ENCODE results near the gene DPPA5.
"Not testable (repeated sequence)": the region's sequence is repeated elsewhere in the genome, so short reads cannot be mapped to it uniquely, and the experiment has no call there.

The DPPA5 gene

DNA sequence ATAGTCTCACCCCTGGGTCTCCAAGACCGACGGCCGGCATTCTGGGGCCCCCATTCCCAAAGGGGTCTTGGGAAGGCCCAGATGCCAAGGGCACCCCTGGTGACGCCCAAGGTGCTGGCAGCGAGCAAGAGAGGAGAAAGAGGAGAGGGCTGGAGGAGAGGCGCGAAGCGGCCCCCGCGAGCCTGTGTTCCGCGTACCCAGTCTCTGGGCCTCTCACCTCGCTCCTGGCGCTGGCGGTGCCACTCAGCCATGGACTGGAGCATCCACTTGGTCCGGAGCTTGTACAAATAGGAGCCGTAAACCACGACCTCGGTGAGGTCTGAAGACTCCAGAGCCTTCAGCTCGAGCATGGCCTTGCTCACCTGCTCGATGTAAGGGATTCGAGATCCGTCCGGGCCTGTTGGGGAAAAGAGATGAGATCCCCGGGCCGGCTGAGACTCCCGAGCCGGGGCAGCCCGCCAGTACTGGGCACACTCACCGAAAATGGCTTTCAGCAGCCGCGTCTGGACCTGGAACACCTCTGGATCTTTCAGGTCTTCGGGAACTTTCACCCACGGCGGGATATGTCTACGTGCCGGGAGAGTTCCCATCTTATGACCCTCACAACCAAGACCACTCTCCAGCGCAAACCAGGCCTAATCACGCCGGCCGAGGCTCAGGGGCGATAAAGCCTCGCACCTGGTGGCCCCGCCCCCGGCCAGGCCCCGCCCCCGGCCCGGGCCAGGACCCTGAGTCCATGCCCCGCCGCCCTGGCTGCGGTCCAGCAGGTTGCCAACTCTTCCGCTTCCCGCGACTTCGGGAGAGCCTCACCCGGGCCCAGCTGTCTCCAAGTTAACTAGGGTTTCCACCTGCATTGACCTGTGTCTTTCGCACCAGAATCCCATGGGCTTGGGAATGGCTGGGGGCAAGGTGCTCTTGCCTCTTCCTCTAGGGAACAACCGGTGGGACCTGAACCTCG is at the start of gene DPPA5:
DPPA5 (minus strand) TSS at position 641 of the 958 bp plus-strand sequence; CDS start at position 590, 51 bp downstream.
- DNase-seq (ENCODE audit: low spot score) = no peak
- in situ Hi-C loops (cut with MboI; ENCODE audit: low pct_unique_long_range_greater_than_20kb, low sequenced_read_pairs, unreplicated experiment) = no loop called here
- TF ChIP-seq CTCF (IDR thresholded peaks at IDR 0.05; ENCODE audit: extremely low read depth, insufficient read depth, missing control alignments) = no peak

DNA sequence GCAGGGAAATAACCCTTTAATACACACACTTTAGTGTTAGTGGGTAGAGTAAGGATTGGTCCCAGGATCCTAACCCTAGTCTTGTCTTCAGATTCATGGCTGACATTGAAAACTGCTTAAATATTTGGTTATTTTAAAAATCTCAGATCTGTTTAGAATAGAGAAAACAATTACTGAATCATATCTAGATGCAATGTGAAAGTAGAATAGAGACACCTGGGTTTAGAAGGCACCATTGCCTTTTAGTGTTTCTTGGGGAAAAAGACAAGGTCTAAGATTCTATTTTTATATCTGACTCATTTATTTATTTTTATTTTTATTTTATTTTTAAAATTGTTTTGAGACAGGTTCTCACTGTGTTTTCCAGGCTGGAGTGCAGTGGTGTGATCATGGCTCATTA is 46.6 kb upstream of the DPPA5 start:
- no peak for TF ChIP-seq CTCF (IDR thresholded peaks at IDR 0.05; ENCODE audit: extremely low read depth, insufficient read depth, missing control alignments)
- in situ Hi-C loops (cut with MboI; ENCODE audit: low pct_unique_long_range_greater_than_20kb, low sequenced_read_pairs, unreplicated experiment) = no loop called here
- DNase-seq (ENCODE audit: low spot score) = no peak

- in situ Hi-C loops (cut with MboI; ENCODE audit: low pct_unique_long_range_greater_than_20kb, low sequenced_read_pairs, unreplicated experiment) = no loop called here
- no peak for DNase-seq (ENCODE audit: low spot score)
- no peak for TF ChIP-seq CTCF (IDR thresholded peaks at IDR 0.05; ENCODE audit: extremely low read depth, insufficient read depth, missing control alignments)
These were observed 41.8 kb upstream of the DPPA5 start for GRCh38 chr6:73395875-73396274.

DNA sequence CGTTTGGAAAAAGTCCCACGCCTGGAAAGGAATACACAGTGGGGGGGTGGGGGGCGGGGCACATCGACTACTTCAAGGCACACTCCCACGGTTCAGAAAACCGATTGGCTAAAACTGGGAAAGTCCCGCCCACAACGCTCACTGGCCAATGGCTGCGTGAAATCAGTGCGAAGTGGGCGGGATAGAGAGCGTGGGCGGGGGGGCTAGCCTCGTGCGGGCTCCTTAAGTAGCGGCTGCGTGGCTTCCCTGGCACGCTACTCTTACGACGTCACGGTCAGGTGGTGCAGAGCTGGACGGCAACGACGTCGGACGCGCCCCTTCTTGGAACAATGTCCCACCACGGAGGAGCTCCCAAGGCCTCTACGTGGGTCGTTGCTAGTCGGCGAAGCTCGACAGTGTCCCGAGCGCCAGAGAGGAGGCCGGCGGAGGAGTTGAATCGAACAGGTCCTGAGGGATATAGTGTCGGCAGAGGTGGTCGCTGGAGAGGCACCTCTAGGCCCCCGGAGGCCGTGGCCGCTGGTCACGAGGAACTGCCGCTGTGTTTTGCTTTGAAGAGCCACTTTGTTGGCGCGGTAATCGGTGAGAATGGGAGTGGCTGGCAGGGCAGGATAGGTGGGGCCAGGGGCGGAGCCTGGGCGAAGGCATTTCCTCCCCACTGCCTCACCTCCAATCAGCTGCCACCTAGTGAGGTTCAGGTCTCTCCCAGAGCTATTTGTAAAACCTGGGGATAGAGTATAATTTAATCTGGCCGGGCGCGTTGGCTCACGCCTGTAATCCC is 40.7 kb upstream of the DPPA5 start, which contains the start of gene DDX43:
DDX43 (plus strand) TSS at position 252 of the 778 bp plus-strand sequence; CDS start at position 330, 78 bp downstream.
- DNase-seq (ENCODE audit: low spot score) = peak; percentile 56
- in situ Hi-C loops (cut with MboI; ENCODE audit: low pct_unique_long_range_greater_than_20kb, low sequenced_read_pairs, unreplicated experiment) = no loop called here
- TF ChIP-seq CTCF (IDR thresholded peaks at IDR 0.05; ENCODE audit: extremely low read depth, insufficient read depth, missing control alignments) = no peak

GRCh38 chr6:73393278-73393677 is 39.2 kb upstream of the DPPA5 start:
- in situ Hi-C loops (cut with MboI; ENCODE audit: low pct_unique_long_range_greater_than_20kb, low sequenced_read_pairs, unreplicated experiment) = no loop called here
- no peak for DNase-seq (ENCODE audit: low spot score)
- TF ChIP-seq CTCF (IDR thresholded peaks at IDR 0.05; ENCODE audit: extremely low read depth, insufficient read depth, missing control alignments) = no peak

DNA sequence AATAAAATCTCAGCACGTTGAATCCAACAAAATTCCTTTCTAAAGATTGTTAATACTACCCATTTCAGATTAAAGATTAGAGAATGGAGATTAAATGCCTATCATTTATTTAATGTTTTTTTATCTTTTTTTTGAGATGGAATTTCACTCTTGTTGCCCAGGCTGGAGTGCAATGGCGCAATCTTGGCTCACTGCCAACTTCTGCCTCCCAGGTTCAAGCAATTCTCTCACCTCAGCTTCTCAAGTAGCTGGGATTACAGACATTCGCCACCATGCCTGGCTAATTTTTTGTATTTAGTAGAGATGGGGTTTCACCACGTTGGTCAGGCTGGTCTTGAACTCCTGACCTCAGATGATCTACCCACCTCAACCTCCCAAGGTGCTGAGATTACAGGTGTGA is 38.1 kb upstream of the DPPA5 start:
- in situ Hi-C loops (cut with MboI; ENCODE audit: low pct_unique_long_range_greater_than_20kb, low sequenced_read_pairs, unreplicated experiment) = not testable (repeated sequence)

More for the DNA sequence above, 38.1 kb upstream of the DPPA5 start:
- not testable (repeated sequence) for DNase-seq (ENCODE audit: low spot score)
